ENCODE measurements around the gene OSER1.
"Not testable (repeated sequence)": the region's sequence is repeated elsewhere in the genome, so short reads cannot be mapped to it uniquely, and the experiment has no call there.

OSER1 gene

GRCh38 chr20:44210406-44211176 lies at the start of gene OSER1:
Gene OSER1 (minus strand): TSS chr20:44210771. CDS start chr20:44206957, 3,814 bp downstream.
- in situ Hi-C loops (cut with HindIII; ENCODE audit: low pct_ligation_motif_present, low pct_unique_long_range_greater_than_20kb, low sequenced_read_pairs): no loop called here
- DNase-seq: peak; percentile 97

GRCh38 chr20:44258226-44258890 lies 47.8 kb upstream of the OSER1 start:
- in situ Hi-C loops (cut with HindIII; ENCODE audit: low pct_ligation_motif_present, low pct_unique_long_range_greater_than_20kb, low sequenced_read_pairs): no loop called here
- no peak for DNase-seq

GRCh38 chr20:44256961-44257360 lies 46.4 kb upstream of the OSER1 start:
- in situ Hi-C loops (cut with HindIII; ENCODE audit: low pct_ligation_motif_present, low pct_unique_long_range_greater_than_20kb, low sequenced_read_pairs): no loop called here
- no peak for DNase-seq

GRCh38 chr20:44255942-44256341 lies 45.4 kb upstream of the OSER1 start:
- in situ Hi-C loops (cut with HindIII; ENCODE audit: low pct_ligation_motif_present, low pct_unique_long_range_greater_than_20kb, low sequenced_read_pairs): no loop called here
- DNase-seq: no peak

DNA sequence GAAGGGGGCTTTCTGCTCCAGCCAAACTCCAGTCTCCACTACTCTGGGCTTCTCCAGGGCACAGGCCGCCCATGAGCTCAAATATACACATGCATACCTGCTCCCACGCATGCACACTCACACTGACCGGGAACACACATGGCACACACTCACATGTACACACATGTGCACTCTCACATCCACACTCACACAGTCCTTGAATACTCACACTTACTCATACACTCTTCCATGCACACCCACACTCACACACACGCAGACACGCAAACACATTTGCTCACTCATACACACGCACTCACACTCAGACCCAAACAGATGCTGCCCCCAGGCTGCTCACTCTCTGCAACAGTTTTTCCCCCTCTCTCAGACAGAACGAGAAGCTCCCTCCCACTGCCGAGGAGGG lies 43.5 kb upstream of the OSER1 start:
- DNase-seq: no peak
- in situ Hi-C loops (cut with HindIII; ENCODE audit: low pct_ligation_motif_present, low pct_unique_long_range_greater_than_20kb, low sequenced_read_pairs): no loop called here

- no peak for DNase-seq
- in situ Hi-C loops (cut with HindIII; ENCODE audit: low pct_ligation_motif_present, low pct_unique_long_range_greater_than_20kb, low sequenced_read_pairs): no loop called here
Observed at GRCh38 chr20:44253528-44253927, 43.0 kb upstream of the OSER1 start.

- in situ Hi-C loops (cut with HindIII; ENCODE audit: low pct_ligation_motif_present, low pct_unique_long_range_greater_than_20kb, low sequenced_read_pairs): no loop called here
- no peak for DNase-seq
Observed at GRCh38 chr20:44251284-44251683, 40.7 kb upstream of the OSER1 start.

GRCh38 chr20:44248410-44248759 lies 37.8 kb upstream of the OSER1 start:
- no peak for DNase-seq
- in situ Hi-C loops (cut with HindIII; ENCODE audit: low pct_ligation_motif_present, low pct_unique_long_range_greater_than_20kb, low sequenced_read_pairs): no loop called here

DNA sequence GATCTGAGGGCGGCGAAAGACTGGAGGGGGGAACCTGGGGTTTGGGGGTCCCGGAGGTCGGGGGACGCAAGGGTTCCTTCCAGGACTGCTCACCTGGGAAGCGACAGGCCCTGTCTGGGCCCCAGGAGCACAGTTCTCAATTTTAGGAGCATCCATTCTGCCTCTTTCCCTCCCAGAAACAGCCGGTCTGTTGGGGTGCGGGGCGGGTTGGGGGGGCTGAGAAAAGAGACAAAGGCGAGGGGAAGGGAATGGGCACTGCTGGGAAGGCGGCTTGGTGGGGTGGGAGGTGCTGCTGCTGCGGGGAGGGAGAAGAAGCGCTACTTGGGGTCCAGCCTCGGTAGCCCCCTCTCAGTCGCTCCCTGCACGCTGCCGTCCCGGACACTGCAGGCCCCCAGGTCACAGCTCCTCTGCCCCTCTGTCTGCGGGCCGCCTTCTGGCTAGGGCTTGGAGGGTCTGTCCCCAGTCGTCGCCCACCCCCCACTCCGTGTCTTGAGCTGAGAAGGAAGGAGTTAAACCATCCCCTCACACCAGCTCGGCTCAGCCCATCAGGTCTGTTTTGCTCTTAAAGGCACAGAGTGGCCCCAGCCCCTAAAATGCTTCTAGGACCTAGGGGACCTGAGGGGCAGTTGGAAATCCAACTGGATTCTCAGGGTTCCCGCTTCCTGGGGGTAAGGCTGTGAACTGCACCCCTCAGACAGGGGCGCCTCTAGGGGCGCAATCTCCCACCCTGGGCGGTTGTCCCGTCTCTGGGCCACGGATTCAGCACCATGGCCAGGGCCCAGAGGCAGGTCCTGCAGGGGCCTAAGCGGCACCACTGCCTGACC lies 37.2 kb upstream of the OSER1 start:
- in situ Hi-C loops (cut with HindIII; ENCODE audit: low pct_ligation_motif_present, low pct_unique_long_range_greater_than_20kb, low sequenced_read_pairs): no loop called here
- DNase-seq: peak; percentile 73

- in situ Hi-C loops (cut with HindIII; ENCODE audit: low pct_ligation_motif_present, low pct_unique_long_range_greater_than_20kb, low sequenced_read_pairs): no loop called here
- DNase-seq: no peak
Observed at GRCh38 chr20:44247131-44247571, 36.6 kb upstream of the OSER1 start, which contains the start of gene GDAP1L1. Gene GDAP1L1 (plus strand): TSS chr20:44247308. CDS start chr20:44247335, 27 bp downstream.

- no peak for DNase-seq
- in situ Hi-C loops (cut with HindIII; ENCODE audit: low pct_ligation_motif_present, low pct_unique_long_range_greater_than_20kb, low sequenced_read_pairs): no loop called here
Observed at GRCh38 chr20:44245977-44246376, 35.4 kb upstream of the OSER1 start.

GRCh38 chr20:44241796-44242195 lies 31.2 kb upstream of the OSER1 start:
- in situ Hi-C loops (cut with HindIII; ENCODE audit: low pct_ligation_motif_present, low pct_unique_long_range_greater_than_20kb, low sequenced_read_pairs): no loop called here
- DNase-seq: no peak

DNA sequence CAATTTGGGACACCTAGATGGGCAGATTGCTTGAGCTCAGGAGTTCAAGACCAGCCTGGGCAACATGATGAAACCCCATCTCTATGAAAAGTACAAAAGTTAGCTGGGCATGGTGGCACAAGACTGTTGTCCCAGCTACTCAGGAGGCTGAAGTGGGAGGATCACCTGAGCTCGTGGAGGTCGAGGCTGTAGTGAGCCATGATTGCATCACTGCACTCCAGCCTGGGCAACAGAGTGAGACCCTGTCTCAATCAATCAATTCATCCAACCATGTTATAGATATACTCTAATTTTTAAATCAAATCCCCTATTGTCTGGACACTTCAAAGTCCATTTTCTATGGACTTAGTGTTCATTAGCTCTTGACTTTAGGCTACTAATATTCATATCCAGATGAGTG lies 26.3 kb upstream of the OSER1 start:
- in situ Hi-C loops (cut with HindIII; ENCODE audit: low pct_ligation_motif_present, low pct_unique_long_range_greater_than_20kb, low sequenced_read_pairs); DNase-seq: not testable (repeated sequence)

- no peak for DNase-seq
- in situ Hi-C loops (cut with HindIII; ENCODE audit: low pct_ligation_motif_present, low pct_unique_long_range_greater_than_20kb, low sequenced_read_pairs): no loop called here
Observed at GRCh38 chr20:44235702-44236101, 25.1 kb upstream of the OSER1 start.

- in situ Hi-C loops (cut with HindIII; ENCODE audit: low pct_ligation_motif_present, low pct_unique_long_range_greater_than_20kb, low sequenced_read_pairs): no loop called here
- DNase-seq: no peak
Observed at GRCh38 chr20:44234566-44235317, 24.2 kb upstream of the OSER1 start.

- in situ Hi-C loops (cut with HindIII; ENCODE audit: low pct_ligation_motif_present, low pct_unique_long_range_greater_than_20kb, low sequenced_read_pairs): no loop called here
- DNase-seq: no peak
Observed at GRCh38 chr20:44233436-44234016, 23.0 kb upstream of the OSER1 start.

DNA sequence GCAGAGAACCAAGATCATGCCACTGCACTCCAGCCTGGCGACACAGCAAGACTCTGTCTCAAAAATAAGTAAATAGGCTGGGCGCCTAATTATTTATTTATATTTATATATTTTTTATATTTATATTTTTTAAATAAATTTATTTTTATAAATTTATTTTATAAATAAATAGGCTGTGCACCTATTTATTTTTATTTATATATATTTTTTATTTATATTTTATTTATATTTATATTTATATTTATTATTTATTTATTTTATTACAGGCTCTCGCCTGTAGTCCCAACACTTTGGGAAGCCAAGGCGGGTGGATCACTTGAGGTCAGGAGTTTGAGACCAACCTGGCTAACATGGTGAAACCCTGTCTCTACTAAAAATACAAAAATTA lies 21.9 kb upstream of the OSER1 start:
- in situ Hi-C loops (cut with HindIII; ENCODE audit: low pct_ligation_motif_present, low pct_unique_long_range_greater_than_20kb, low sequenced_read_pairs); DNase-seq: not testable (repeated sequence)

GRCh38 chr20:44231713-44232468 lies 21.3 kb upstream of the OSER1 start:
- in situ Hi-C loops (cut with HindIII; ENCODE audit: low pct_ligation_motif_present, low pct_unique_long_range_greater_than_20kb, low sequenced_read_pairs): no loop called here
- peak; percentile 18 for DNase-seq

Measured in ACHN (cell line).